ENCODE data around the gene TNNI3K.

Gene TNNI3K

GRCh38 chr1:74455390-74455789 is 220.2 kb downstream of the TNNI3K start:
- Histone ChIP-seq H3F3A (ENCODE audit: insufficient read depth, low read length) (no peaks in the 10 kb centered on the region), H4K20me1 (ENCODE audit: insufficient read depth, low read length) (no peaks in the 10 kb centered on the region), H3K36me3 (ENCODE audit: insufficient read depth, low read length) (no peaks in the 10 kb centered on the region), H3K9me2 (ENCODE audit: low read depth, low read length) (no peaks in the 10 kb centered on the region), H3K27ac (ENCODE audit: low read depth, low read length, poor library complexity, severe bottlenecking) (no peak overlapping the region), H3K4me1 (ENCODE audit: insufficient read depth, low read length, severe bottlenecking) (no peaks in the 10 kb centered on the region), H3K9ac (ENCODE audit: low read length) (no peak overlapping the region), H3K9me3 (ENCODE audit: low read length) (no peaks in the 10 kb centered on the region), H3K79me2 (ENCODE audit: insufficient read depth, low read length) (no peaks in the 10 kb centered on the region), H3K27me3 (ENCODE audit: insufficient read depth, low read length) (no peaks in the 10 kb centered on the region), H2AFZ (ENCODE audit: low read length) (no peak overlapping the region), H3K4me3 (ENCODE audit: low read depth, low read length, poor library complexity, severe bottlenecking) (no peak overlapping the region), H3K4me2 (ENCODE audit: low read length) (no peak overlapping the region)
- TF ChIP-seq EZH2 (IDR thresholded peaks at IDR 0.05; ENCODE audit: borderline replicate concordance, low read length): no peak
- TF ChIP-seq, protein P1, sequence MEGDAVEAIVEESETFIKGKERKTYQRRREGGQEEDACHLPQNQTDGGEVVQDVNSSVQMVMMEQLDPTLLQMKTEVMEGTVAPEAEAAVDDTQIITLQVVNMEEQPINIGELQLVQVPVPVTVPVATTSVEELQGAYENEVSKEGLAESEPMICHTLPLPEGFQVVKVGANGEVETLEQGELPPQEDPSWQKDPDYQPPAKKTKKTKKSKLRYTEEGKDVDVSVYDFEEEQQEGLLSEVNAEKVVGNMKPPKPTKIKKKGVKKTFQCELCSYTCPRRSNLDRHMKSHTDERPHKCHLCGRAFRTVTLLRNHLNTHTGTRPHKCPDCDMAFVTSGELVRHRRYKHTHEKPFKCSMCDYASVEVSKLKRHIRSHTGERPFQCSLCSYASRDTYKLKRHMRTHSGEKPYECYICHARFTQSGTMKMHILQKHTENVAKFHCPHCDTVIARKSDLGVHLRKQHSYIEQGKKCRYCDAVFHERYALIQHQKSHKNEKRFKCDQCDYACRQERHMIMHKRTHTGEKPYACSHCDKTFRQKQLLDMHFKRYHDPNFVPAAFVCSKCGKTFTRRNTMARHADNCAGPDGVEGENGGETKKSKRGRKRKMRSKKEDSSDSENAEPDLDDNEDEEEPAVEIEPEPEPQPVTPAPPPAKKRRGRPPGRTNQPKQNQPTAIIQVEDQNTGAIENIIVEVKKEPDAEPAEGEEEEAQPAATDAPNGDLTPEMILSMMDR (IDR thresholded peaks at IDR 0.05; ENCODE audit: low read length): no peak

GRCh38 chr1:74457253-74457652 is 222.1 kb downstream of the TNNI3K start:
- no peak overlapping the region for H3K4me3 ChIP-seq (ENCODE audit: low read depth, low read length, poor library complexity, severe bottlenecking)
- H3K27ac ChIP-seq (ENCODE audit: low read depth, low read length, poor library complexity, severe bottlenecking): no peak overlapping the region
- no peaks in the 10 kb centered on the region for H3F3A ChIP-seq (ENCODE audit: insufficient read depth, low read length)
- no peaks in the 10 kb centered on the region for H3K9me2 ChIP-seq (ENCODE audit: low read depth, low read length)
- H3K36me3 ChIP-seq (ENCODE audit: insufficient read depth, low read length): no peaks in the 10 kb centered on the region
- H3K9ac ChIP-seq (ENCODE audit: low read length): no peak overlapping the region
- H3K9me3 ChIP-seq (ENCODE audit: low read length): no peaks in the 10 kb centered on the region
- H3K27me3 ChIP-seq (ENCODE audit: insufficient read depth, low read length): no peaks in the 10 kb centered on the region
- no peak overlapping the region for H2AFZ ChIP-seq (ENCODE audit: low read length)
- H3K4me2 ChIP-seq (ENCODE audit: low read length): no peak overlapping the region
- H3K79me2 ChIP-seq (ENCODE audit: insufficient read depth, low read length): no peaks in the 10 kb centered on the region
- H3K4me1 ChIP-seq (ENCODE audit: insufficient read depth, low read length, severe bottlenecking): no peaks in the 10 kb centered on the region
- no peaks in the 10 kb centered on the region for H4K20me1 ChIP-seq (ENCODE audit: insufficient read depth, low read length)
- TF ChIP-seq, protein P1 (IDR thresholded peaks at IDR 0.05; ENCODE audit: low read length): no peak
- no peak for TF ChIP-seq EZH2 (IDR thresholded peaks at IDR 0.05; ENCODE audit: borderline replicate concordance, low read length)

DNA sequence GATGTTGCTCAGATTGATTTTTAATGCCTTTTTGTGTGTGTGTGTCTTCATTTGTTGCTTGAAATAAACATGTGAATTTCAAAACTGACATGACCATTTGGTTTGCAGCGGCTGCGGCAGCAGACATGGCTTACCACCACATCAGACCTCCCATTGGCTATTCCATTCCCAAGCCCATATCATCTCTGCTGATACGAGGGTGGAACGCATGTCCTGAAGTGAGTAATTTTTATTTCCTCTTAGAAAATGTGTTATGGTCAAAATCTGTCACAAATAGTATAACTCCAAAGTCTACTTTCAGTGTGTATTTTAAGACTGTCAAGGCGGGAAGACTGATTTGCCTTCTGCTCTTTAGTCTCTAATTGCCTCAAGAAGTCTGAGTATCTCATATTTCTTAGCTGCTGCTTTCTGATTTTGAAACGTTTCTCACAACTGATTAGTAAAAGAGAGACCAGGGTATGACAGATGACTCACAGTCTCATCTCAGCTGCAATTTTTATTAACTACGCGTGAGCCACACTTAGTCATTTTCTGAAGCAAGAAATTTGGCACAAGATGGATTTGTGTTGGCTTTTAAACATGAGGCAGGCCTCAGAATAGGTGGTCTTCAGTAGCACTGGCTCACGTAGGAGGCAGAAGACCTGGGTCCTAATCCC is 228.3 kb downstream of the TNNI3K start:
- no peak overlapping the region for H2AFZ ChIP-seq (ENCODE audit: low read length)
- no peak overlapping the region for H3K4me2 ChIP-seq (ENCODE audit: low read length)
- no peaks in the 10 kb centered on the region for H3K4me1 ChIP-seq (ENCODE audit: insufficient read depth, low read length, severe bottlenecking)
- no peak overlapping the region for H3K4me3 ChIP-seq (ENCODE audit: low read depth, low read length, poor library complexity, severe bottlenecking)
- no peak overlapping the region for H3K9ac ChIP-seq (ENCODE audit: low read length)
- no peaks in the 10 kb centered on the region for H3K79me2 ChIP-seq (ENCODE audit: insufficient read depth, low read length)
- no peaks in the 10 kb centered on the region for H3K36me3 ChIP-seq (ENCODE audit: insufficient read depth, low read length)
- H3K9me3 ChIP-seq (ENCODE audit: low read length): no peaks in the 10 kb centered on the region
- no peaks in the 10 kb centered on the region for H4K20me1 ChIP-seq (ENCODE audit: insufficient read depth, low read length)
- no peak overlapping the region for H3K27ac ChIP-seq (ENCODE audit: low read depth, low read length, poor library complexity, severe bottlenecking)
- TF ChIP-seq, protein P1 (IDR thresholded peaks at IDR 0.05; ENCODE audit: low read length): no peak
- no peak for TF ChIP-seq EZH2 (IDR thresholded peaks at IDR 0.05; ENCODE audit: borderline replicate concordance, low read length)
- no peaks in the 10 kb centered on the region for H3F3A ChIP-seq (ENCODE audit: insufficient read depth, low read length)
- no peaks in the 10 kb centered on the region for H3K9me2 ChIP-seq (ENCODE audit: low read depth, low read length)
- no peaks in the 10 kb centered on the region for H3K27me3 ChIP-seq (ENCODE audit: insufficient read depth, low read length)

Measured in OCI-LY1 (cell line).